H1 (cell line): ENCODE data around the gene ZDHHC8. TPM values are rescaled to one million over a fixed set of nuclear protein-coding genes. Genes with fewer than 3 reads are reported as not detected.

Experiments
- CHD7 ChIP-seq: fragments of 300-600 bp; sonication (generic); IDR thresholded peaks from 2 replicates; pipeline ENCODE4 v1.7.1; 2012; ENCODE audit warnings: low read length, moderate library complexity, mild to moderate bottlenecking, inconsistent platforms; ENCODE audit not compliant: insufficient replicate concordance
- TAF7 ChIP-seq: optimal IDR thresholded peaks from 2 replicates; pipeline ENCODE3; 2011; ENCODE audit warnings: low read depth, mild to moderate bottlenecking, inconsistent platforms, low read length, moderate library complexity, borderline replicate concordance
- polyA plus RNA-seq, 7 experiments: library from polyadenylated mRNA; depleted of rRNA in 3 of 7; stranded (reverse) in 5 of 7; unstranded in 2 of 7; fragments of >200 nt in 5 of 7; fragments of 200-250 nt in 2 of 7; gene quantifications; 1 replicate in 5 of 7; 2 replicates in 1 of 7; 4 replicates in 1 of 7; pipeline versions ENCODE4 v1.2.1 to v1.2.3, GENCODE V29; 2011 to 2013; ENCODE audit warnings: missing spikeins in 2 of 7, mixed read lengths in 2 of 7
- total RNA-seq: library from RNA; stranded (reverse); fragmentation: NEBNext Ultra II Directional; extraction: Animal tissue kit (Norgen Biotek cat#: 25700); gene quantifications from 2 replicates; pipeline ENCODE4 v1.2.1, GENCODE V29; 2021

The ZDHHC8 gene
- total and polyA plus RNA-seq, 2 of the 8 experiments (the other 6 are each of a cell fraction or from before 2014, with no cell fraction given): 18.6 to 65.6 TPM

GRCh38 chr22:20165913-20166312, 34.3 kb downstream of the ZDHHC8 start (continued):
- TF ChIP-seq CHD7 (no peak), TAF7 (no peak)
